Endothelial cell of umbilical vein (primary cell): Measurements from ENCODE around the gene SEMA5A.

Experiments used
- EZH2 ChIP-seq: IDR thresholded peaks from 2 replicates; pipeline ENCODE4 v1.6.1; 2012; ENCODE audit warnings: borderline replicate concordance, low read depth, mild to moderate bottlenecking, moderate library complexity, low read length, inconsistent platforms; ENCODE audit not compliant: severe bottlenecking
- TF ChIP-seq, protein P1 (sequence below), 2 donors: IDR thresholded peaks; 1 replicate in 1 of 2; 2 replicates in 1 of 2; pipeline ENCODE4 v1.5.1; 2011; ENCODE audit warnings: low read length in 2 of 2, mild to moderate bottlenecking in 2 of 2, moderate library complexity in 2 of 2, control low read depth in 1 of 2, inconsistent platforms in 1 of 2, low read depth in 1 of 2; ENCODE audit not compliant: insufficient read depth in 1 of 2; ENCODE audit errors: extremely low read depth in 1 of 2

- TF ChIP-seq, protein P1, sequence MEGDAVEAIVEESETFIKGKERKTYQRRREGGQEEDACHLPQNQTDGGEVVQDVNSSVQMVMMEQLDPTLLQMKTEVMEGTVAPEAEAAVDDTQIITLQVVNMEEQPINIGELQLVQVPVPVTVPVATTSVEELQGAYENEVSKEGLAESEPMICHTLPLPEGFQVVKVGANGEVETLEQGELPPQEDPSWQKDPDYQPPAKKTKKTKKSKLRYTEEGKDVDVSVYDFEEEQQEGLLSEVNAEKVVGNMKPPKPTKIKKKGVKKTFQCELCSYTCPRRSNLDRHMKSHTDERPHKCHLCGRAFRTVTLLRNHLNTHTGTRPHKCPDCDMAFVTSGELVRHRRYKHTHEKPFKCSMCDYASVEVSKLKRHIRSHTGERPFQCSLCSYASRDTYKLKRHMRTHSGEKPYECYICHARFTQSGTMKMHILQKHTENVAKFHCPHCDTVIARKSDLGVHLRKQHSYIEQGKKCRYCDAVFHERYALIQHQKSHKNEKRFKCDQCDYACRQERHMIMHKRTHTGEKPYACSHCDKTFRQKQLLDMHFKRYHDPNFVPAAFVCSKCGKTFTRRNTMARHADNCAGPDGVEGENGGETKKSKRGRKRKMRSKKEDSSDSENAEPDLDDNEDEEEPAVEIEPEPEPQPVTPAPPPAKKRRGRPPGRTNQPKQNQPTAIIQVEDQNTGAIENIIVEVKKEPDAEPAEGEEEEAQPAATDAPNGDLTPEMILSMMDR (IDR thresholded peaks at IDR 0.05; ENCODE audit: extremely low read depth in 1 of 2, insufficient read depth in 1 of 2, low read depth in 1 of 2, low read length in 2 of 2), result no peak
- TF ChIP-seq EZH2, result no peak
Observed at GRCh38 chr5:9409413-9409960, 136.4 kb downstream of the SEMA5A start.
